Measurements from ENCODE around the gene CTNS.

The CTNS gene

GRCh38 chr17:3636908-3637373 is 381 bp downstream of the CTNS start:
- TF ChIP-seq CTCF (IDR thresholded peaks at IDR 0.05; ENCODE audit: extremely low read depth, missing control alignments) = no peak
- no peak for DNase-seq (ENCODE audit: low spot score)

GRCh38 chr17:3639981-3640596 is 3.5 kb downstream of the CTNS start:
- no peak for TF ChIP-seq CTCF (IDR thresholded peaks at IDR 0.05; ENCODE audit: extremely low read depth, missing control alignments)
- no peak for DNase-seq (ENCODE audit: low spot score)

GRCh38 chr17:3641014-3641413 is 4.5 kb downstream of the CTNS start:
- no peak for TF ChIP-seq CTCF (IDR thresholded peaks at IDR 0.05; ENCODE audit: extremely low read depth, missing control alignments)

GRCh38 chr17:3641717-3642486 is 5.3 kb downstream of the CTNS start:
- no peak for TF ChIP-seq CTCF (IDR thresholded peaks at IDR 0.05; ENCODE audit: extremely low read depth, missing control alignments)

More at GRCh38 chr17:3641014-3641413, 4.5 kb downstream of the CTNS start:
- no peak for DNase-seq (ENCODE audit: low spot score)

GRCh38 chr17:3643889-3644349 is 7.4 kb downstream of the CTNS start:
- DNase-seq (ENCODE audit: low spot score) = no peak
- TF ChIP-seq CTCF (IDR thresholded peaks at IDR 0.05; ENCODE audit: extremely low read depth, missing control alignments) = no peak

More at GRCh38 chr17:3641717-3642486, 5.3 kb downstream of the CTNS start:
- no peak for DNase-seq (ENCODE audit: low spot score)

- no peak for DNase-seq (ENCODE audit: low spot score)
- TF ChIP-seq CTCF (IDR thresholded peaks at IDR 0.05; ENCODE audit: extremely low read depth, missing control alignments) = no peak
Measured at GRCh38 chr17:3645310-3645709, 8.8 kb downstream of the CTNS start.

- no peak for TF ChIP-seq CTCF (IDR thresholded peaks at IDR 0.05; ENCODE audit: extremely low read depth, missing control alignments)
- no peak for DNase-seq (ENCODE audit: low spot score)
Measured at GRCh38 chr17:3647251-3647650, 10.7 kb downstream of the CTNS start.
